ENCODE data around the gene CCDC92.
"Not testable (repeated sequence)": the region's sequence is repeated elsewhere in the genome, so short reads cannot be mapped to it uniquely, and the experiment has no call there.

The CCDC92 gene

GRCh38 chr12:123935956-123936355, 36.7 kb downstream of the CCDC92 start:
- DNase-seq, result no peak

- no peak for DNase-seq
These were observed 37.8 kb downstream of the CCDC92 start for GRCh38 chr12:123934829-123935228.

GRCh38 chr12:123934016-123934620, 38.5 kb downstream of the CCDC92 start:
- DNase-seq, result no peak

- no peak for DNase-seq
These were observed 39.4 kb downstream of the CCDC92 start for GRCh38 chr12:123933214-123933613.

GRCh38 chr12:123931686-123932321, 40.8 kb downstream of the CCDC92 start:
- DNase-seq, result no peak

GRCh38 chr12:123929946-123930583, 42.6 kb downstream of the CCDC92 start:
- no peak for DNase-seq

GRCh38 chr12:123928897-123929296, 43.7 kb downstream of the CCDC92 start:
- DNase-seq, result no peak

- peak in 1 of 2 experiments; percentile 10 for DNase-seq
These were observed 44.3 kb downstream of the CCDC92 start for GRCh38 chr12:123928274-123928865.

GRCh38 chr12:123924539-123924938, 48.1 kb downstream of the CCDC92 start:
- DNase-seq, result no peak

- no peak for DNase-seq
These were observed 48.7 kb downstream of the CCDC92 start for GRCh38 chr12:123923927-123924326.

GRCh38 chr12:123923038-123923437, 49.6 kb downstream of the CCDC92 start:
- no peak for DNase-seq

- DNase-seq, result peak in 1 of 2 experiments; percentile 63
These were observed 52.7 kb downstream of the CCDC92 start for GRCh38 chr12:123919980-123920360.

- DNase-seq, result no peak
These were observed 55.2 kb downstream of the CCDC92 start for GRCh38 chr12:123917337-123917850.

- DNase-seq, result no peak
These were observed 55.9 kb downstream of the CCDC92 start for GRCh38 chr12:123916729-123917128.

- no peak for DNase-seq
These were observed 57.8 kb downstream of the CCDC92 start for GRCh38 chr12:123914726-123915333.

GRCh38 chr12:123912415-123913380, 59.9 kb downstream of the CCDC92 start:
- DNase-seq, result peak in 1 of 2 experiments; percentile 8

- DNase-seq, result not testable (repeated sequence)
These were observed 60.8 kb downstream of the CCDC92 start for GRCh38 chr12:123911672-123912409.

GRCh38 chr12:123910761-123911193, 61.9 kb downstream of the CCDC92 start:
- DNase-seq, result no peak

- DNase-seq, result no peak
These were observed 62.6 kb downstream of the CCDC92 start for GRCh38 chr12:123910057-123910456.

- no peak for DNase-seq
These were observed 63.5 kb downstream of the CCDC92 start for GRCh38 chr12:123908884-123909725.

Data from NCI-H526 (cell line).